GM19395 (cell line): Measurements from ENCODE around the gene TSHZ2.

Experiments
- ATAC-seq: cut with Tn5 transposase; IDR thresholded peaks from one replicate; pipeline ENCODE4 v1.9.1; 2021; ENCODE audit warnings: mild to moderate bottlenecking, moderate library complexity; ENCODE audit not compliant: unreplicated experiment

The TSHZ2 gene

GRCh38 chr20:53331151-53331973, 359.2 kb downstream of the TSHZ2 start:
- ATAC-seq = no peak

GRCh38 chr20:53332022-53332837, 360.1 kb downstream of the TSHZ2 start:
- no peak for ATAC-seq

GRCh38 chr20:53334861-53335260, 362.7 kb downstream of the TSHZ2 start:
- ATAC-seq = no peak

GRCh38 chr20:53335555-53335954, 363.4 kb downstream of the TSHZ2 start:
- ATAC-seq = no peak

GRCh38 chr20:53336892-53337291, 364.7 kb downstream of the TSHZ2 start:
- ATAC-seq = no peak

GRCh38 chr20:53337390-53338101, 365.4 kb downstream of the TSHZ2 start:
- ATAC-seq = no peak

GRCh38 chr20:53338716-53339115, 366.6 kb downstream of the TSHZ2 start:
- no peak for ATAC-seq

GRCh38 chr20:53342429-53342828, 370.3 kb downstream of the TSHZ2 start:
- no peak for ATAC-seq

GRCh38 chr20:53343448-53343847, 371.3 kb downstream of the TSHZ2 start:
- ATAC-seq = no peak

GRCh38 chr20:53344891-53345290, 372.7 kb downstream of the TSHZ2 start:
- ATAC-seq = no peak

- ATAC-seq = no peak
These were observed 373.6 kb downstream of the TSHZ2 start for GRCh38 chr20:53345536-53346334.

- ATAC-seq = no peak
These were observed 374.1 kb downstream of the TSHZ2 start for GRCh38 chr20:53346335-53346648.

GRCh38 chr20:53349730-53350129, 377.6 kb downstream of the TSHZ2 start:
- no peak for ATAC-seq

- no peak for ATAC-seq
These were observed 380.7 kb downstream of the TSHZ2 start for GRCh38 chr20:53352727-53353440.

GRCh38 chr20:53354314-53354713, 382.2 kb downstream of the TSHZ2 start:
- ATAC-seq = no peak

GRCh38 chr20:53355790-53356189, 383.6 kb downstream of the TSHZ2 start:
- ATAC-seq = no peak

GRCh38 chr20:53359425-53359824, 387.3 kb downstream of the TSHZ2 start:
- no peak for ATAC-seq

- ATAC-seq = no peak
These were observed 388.7 kb downstream of the TSHZ2 start for GRCh38 chr20:53360852-53361251.

- no peak for ATAC-seq
These were observed 390.6 kb downstream of the TSHZ2 start for GRCh38 chr20:53362736-53363135.

GRCh38 chr20:53364646-53365045, 392.5 kb downstream of the TSHZ2 start:
- ATAC-seq = no peak
